Measurements from ENCODE around the gene SGPP1. TPM values are rescaled to one million over a fixed set of nuclear protein-coding genes. Genes with fewer than 3 reads are reported as not detected.

The SGPP1 gene
- total RNA-seq, 1 experiment from 2014 or later = 17.7 TPM

Other genes with a start within 250 kb of the SGPP1 start
- 45.0 TPM for gene PPP2R5E, start 184.7 kb downstream of the SGPP1 start, total RNA-seq (2021; ENCODE audit: unreplicated experiment)
- gene WDR89, start 86.2 kb downstream of the SGPP1 start, total RNA-seq (2021; ENCODE audit: unreplicated experiment) = 22.8 TPM
- gene SYNE2, start 124.9 kb upstream of the SGPP1 start, total RNA-seq (2021; ENCODE audit: unreplicated experiment) = 28.8 TPM

Data from HCT116 (cell line).